Measurements from ENCODE around the gene DDHD1. TPM values are rescaled to one million over a fixed set of nuclear protein-coding genes. Genes with fewer than 3 reads are reported as not detected.
A peak's percentile ranks its signal among the peaks of the same experiment; 100 is the strongest.
"Not testable (repeated sequence)": the region's sequence is repeated elsewhere in the genome, so short reads cannot be mapped to it uniquely, and the experiment has no call there.

The DDHD1 gene
- total RNA-seq, 1 donor from 2014 or later, result 6.5 TPM

GRCh38 chr14:53117479-53117878 lies 35.6 kb downstream of the DDHD1 start:
- ATAC-seq (ENCODE audit: poor library complexity); DNase-seq; intact Hi-C loops (cut with DNase I): not testable (repeated sequence)

- intact Hi-C loops (cut with DNase I), result no loop called here
- ATAC-seq (ENCODE audit: poor library complexity) (no peak), DNase-seq (no peak)
Measured at GRCh38 chr14:53113989-53114388, 39.1 kb downstream of the DDHD1 start.

- no peak for ATAC-seq (ENCODE audit: poor library complexity)
- DNase-seq, result no peak
- intact Hi-C loops (cut with DNase I), result no loop called here
Measured at GRCh38 chr14:53110096-53110495, 43.0 kb downstream of the DDHD1 start.

GRCh38 chr14:53109105-53110041 lies 43.8 kb downstream of the DDHD1 start:
- ATAC-seq (ENCODE audit: poor library complexity) (no peak), DNase-seq (no peak)
- intact Hi-C loops (cut with DNase I), result no loop called here

- ATAC-seq (ENCODE audit: poor library complexity) (no peak), DNase-seq (no peak)
- intact Hi-C loops (cut with DNase I), result no loop called here
Measured at GRCh38 chr14:53108292-53109104, 44.6 kb downstream of the DDHD1 start.

GRCh38 chr14:53106768-53107167 lies 46.4 kb downstream of the DDHD1 start:
- ATAC-seq (ENCODE audit: poor library complexity), result no peak
- intact Hi-C loops (cut with DNase I), result no loop called here
- DNase-seq, result no peak

GRCh38 chr14:53103636-53104340 lies 49.3 kb downstream of the DDHD1 start:
- intact Hi-C loops (cut with DNase I), result no loop called here
- ATAC-seq (ENCODE audit: poor library complexity), result no peak
- no peak for DNase-seq

GRCh38 chr14:53093206-53093605 lies 59.9 kb downstream of the DDHD1 start:
- no peak for DNase-seq
- ATAC-seq (ENCODE audit: poor library complexity), result no peak
- intact Hi-C loops (cut with DNase I), result no loop called here

- ATAC-seq (ENCODE audit: poor library complexity) (no peak), DNase-seq (no peak)
- intact Hi-C loops (cut with DNase I), result no loop called here
Measured at GRCh38 chr14:53090853-53091252, 62.3 kb downstream of the DDHD1 start.

GRCh38 chr14:53084954-53085353 lies 68.2 kb downstream of the DDHD1 start:
- ATAC-seq (ENCODE audit: poor library complexity); DNase-seq; intact Hi-C loops (cut with DNase I): not testable (repeated sequence)

GRCh38 chr14:53064475-53064874 lies 88.6 kb downstream of the DDHD1 start:
- intact Hi-C loops (cut with DNase I), result no loop called here
- ATAC-seq (ENCODE audit: poor library complexity), result no peak

GRCh38 chr14:53062856-53063255 lies 90.3 kb downstream of the DDHD1 start:
- no peak for ATAC-seq (ENCODE audit: poor library complexity)
- intact Hi-C loops (cut with DNase I), result no loop called here
- DNase-seq, result no peak

More at GRCh38 chr14:53064475-53064874, 88.6 kb downstream of the DDHD1 start:
- DNase-seq, result no peak

GRCh38 chr14:53060046-53060445 lies 93.1 kb downstream of the DDHD1 start:
- DNase-seq, result no peak
- intact Hi-C loops (cut with DNase I), result no loop called here
- ATAC-seq (ENCODE audit: poor library complexity), result no peak

GRCh38 chr14:53055003-53055402 lies 98.1 kb downstream of the DDHD1 start:
- ATAC-seq (ENCODE audit: poor library complexity) (peak; percentile 84), DNase-seq (no peak)
- intact Hi-C loops (cut with DNase I), result loop anchor here (5.0 kb wide), 1 partner anchor 233 kb away; no protein-coding TSS in a partner anchor

- DNase-seq (no peak), ATAC-seq (ENCODE audit: poor library complexity) (peak; percentile 49)
- intact Hi-C loops (cut with DNase I), result loop anchor here (5.0 kb wide), 1 partner anchor 102 kb away; the partner anchor contains the start of gene FERMT2
Measured at GRCh38 chr14:53054457-53054856, 98.7 kb downstream of the DDHD1 start.

- intact Hi-C loops (cut with DNase I), result no loop called here
- no peak for DNase-seq
- ATAC-seq (ENCODE audit: poor library complexity), result no peak
Measured at GRCh38 chr14:53048631-53049030, 104.5 kb downstream of the DDHD1 start.

- DNase-seq (no peak), ATAC-seq (ENCODE audit: poor library complexity) (no peak)
- intact Hi-C loops (cut with DNase I), result no loop called here
Measured at GRCh38 chr14:53047307-53048069, 105.6 kb downstream of the DDHD1 start.

GRCh38 chr14:53044486-53044885 lies 108.6 kb downstream of the DDHD1 start:
- no peak for DNase-seq
- intact Hi-C loops (cut with DNase I), result no loop called here
- no peak for ATAC-seq (ENCODE audit: poor library complexity)
